HCT116 (cell line): ENCODE measurements around the gene YTHDF1.

Source experiments
- CTCF ChIP-seq, 3 experiments: fragments of 200-600 bp in 1 of 3; sonication (generic) in 1 of 3; IDR thresholded peaks in 2 of 3; conservative IDR thresholded peaks in 1 of 3; 2 replicates each; pipeline ENCODE4 v1.5.1; 2012 to 2017; ENCODE audit warnings: low read depth in 2 of 3, low read length in 2 of 3, antibody characterized with exemption in 1 of 3, borderline replicate concordance in 1 of 3, control low read depth in 1 of 3, mild to moderate bottlenecking in 1 of 3, mixed read lengths in 1 of 3, mixed run types in 1 of 3, moderate library complexity in 1 of 3; ENCODE audit not compliant: insufficient read depth in 1 of 3
- EGR1 ChIP-seq: IDR thresholded peaks from 2 replicates; pipeline ENCODE4 v1.6.1; 2012; ENCODE audit warnings: low read depth
- ELF1 ChIP-seq: IDR thresholded peaks from 2 replicates; pipeline ENCODE4 v1.6.1; 2012; ENCODE audit warnings: low read depth, borderline replicate concordance
- EZH2 ChIP-seq: fragments of 200-600 bp; sonication (generic); IDR thresholded peaks from 2 replicates; pipeline ENCODE4 v1.6.1; 2017; ENCODE audit warnings: antibody characterized with exemption, mixed run types
- POLR2A ChIP-seq: IDR thresholded peaks from 2 replicates; pipeline ENCODE4 v1.7.0; 2011; ENCODE audit warnings: borderline replicate concordance; ENCODE audit not compliant: insufficient read depth, insufficient read length; ENCODE audit errors: extremely low read depth
- POLR2AphosphoS5 ChIP-seq: IDR thresholded peaks from 2 replicates; pipeline ENCODE4 v1.6.1; 2011; ENCODE audit warnings: mild to moderate bottlenecking, low read depth, low read length, moderate library complexity
- RAD21 ChIP-seq: IDR thresholded peaks from 2 replicates; pipeline ENCODE4 v1.6.1; 2012; ENCODE audit warnings: low read depth, mild to moderate bottlenecking
- SIN3A ChIP-seq: IDR thresholded peaks from 2 replicates; pipeline ENCODE4 v1.6.1; 2012; ENCODE audit warnings: low read depth
- YY1 ChIP-seq: IDR thresholded peaks from 2 replicates; pipeline ENCODE4 v1.6.1; 2011; ENCODE audit warnings: low read length, low read depth, moderate library complexity, mild to moderate bottlenecking; ENCODE audit not compliant: insufficient replicate concordance; ENCODE audit errors: extremely low read depth

- TF ChIP-seq CTCF (IDR thresholded peaks at IDR 0.05 in 2 of 3, conservative IDR thresholded peaks at IDR 0.05 in 1 of 3; ENCODE audit: borderline replicate concordance in 1 of 3, insufficient read depth in 1 of 3, low read depth in 2 of 3, low read length in 2 of 3) (no peak), EGR1 (no peak), POLR2AphosphoS5 (no peak), YY1 (no peak), ELF1 (no peak), SIN3A (no peak), EZH2 (no peak), POLR2A (no peak), RAD21 (no peak)
Observed at GRCh38 chr20:63233061-63233344, 17.1 kb upstream of the YTHDF1 start.
